ENCODE results near the gene SLC35B1. TPM values are rescaled to one million over a fixed set of nuclear protein-coding genes. Genes with fewer than 3 reads are reported as not detected.

Gene SLC35B1
- total RNA-seq = 10 to 100 TPM; 31.7 to 80.0 (median 56.9) TPM
- long read RNA-seq, transcript SLC35B1-220 (9 exons, 1,611 nt) = major isoform, 5 of 10 reads
- long read RNA-seq, partial matches to known transcripts = 0 of 10 reads
- long read RNA-seq, other reads (novel, unspliced or antisense) = 4 of 10 reads

DNA sequence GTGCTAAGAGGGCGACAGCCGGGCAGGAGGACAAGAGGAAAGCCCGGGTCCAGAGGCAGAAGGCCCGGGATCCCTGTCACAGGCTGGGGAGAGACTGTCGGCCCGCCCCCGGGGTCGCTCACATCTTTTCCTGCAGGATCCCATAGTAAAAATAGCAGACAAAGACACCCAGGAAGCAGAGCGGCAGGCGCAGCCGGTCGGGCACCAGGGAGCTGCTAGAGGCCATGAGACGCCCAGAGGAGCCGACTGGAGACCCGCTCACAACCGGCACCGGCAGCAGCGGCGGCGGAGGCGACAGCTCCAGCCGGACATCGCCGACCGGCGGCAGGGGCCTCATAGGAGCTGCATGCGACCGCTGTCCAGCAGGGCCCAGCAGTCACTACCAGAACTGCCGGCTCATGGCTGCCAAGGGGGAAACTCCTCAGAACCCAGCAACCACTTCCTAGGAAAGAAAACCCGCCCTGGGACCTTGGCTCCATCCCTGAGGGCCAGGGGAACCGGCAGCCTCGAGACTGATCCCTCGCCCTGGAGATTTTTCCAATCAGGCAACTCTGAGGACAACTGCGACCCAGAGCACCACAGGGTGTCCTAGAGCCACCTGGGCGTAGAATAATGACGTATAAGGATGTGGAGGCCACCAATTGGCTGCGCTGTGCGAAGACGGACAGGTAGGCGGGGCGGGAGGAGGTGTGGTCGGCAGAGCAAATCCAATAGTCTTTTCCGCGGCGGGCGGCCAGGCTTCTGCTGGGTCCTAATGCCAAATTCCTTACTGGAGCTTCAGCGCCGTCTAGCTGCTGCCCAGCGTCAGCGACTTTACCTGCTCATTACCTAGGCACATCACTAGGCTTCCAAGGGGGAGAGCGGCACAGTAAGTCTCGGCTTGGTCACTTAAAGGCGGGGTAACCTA lies at the start of gene SLC35B1:
Gene SLC35B1 (minus strand): TSS at position 357 of the 907 bp plus-strand sequence. CDS start 131 bp downstream, at position 226.
- peak within 1 kb of the TSS; percentile 92 to 99 (median 92) for H3K4me3 ChIP-seq
- intact Hi-C loops (cut with DNase I) = loop anchor here in 1 of 2 donors (5.0 kb wide), 1 partner anchor 69 kb away; no protein-coding TSS in a partner anchor
- peak; percentile 99 to 100 (median 99) for DNase-seq
- peak; percentile 94 to 97 (median 94) for ATAC-seq
- TF ChIP-seq CTCF (IDR thresholded peaks at IDR 0.05) (peak; percentile 61 to 76 (median 69)), POLR2A (IDR thresholded peaks at IDR 0.05) (peak; percentile 85)
- no peaks in the 10 kb centered on the region for H3K9me3 ChIP-seq
- WGBS (ENCODE audit: insufficient coverage, low coverage, low lambda C conversion rate, missing lambda C conversion rate) = 0% methylated on average over 16 of the region's 53 CpGs
- peaks cover 7 to 27% (median 14%) of the 10 kb centered on the region in 4 donors for H3K36me3 ChIP-seq
- H3K27ac ChIP-seq = peak within 1 kb of the TSS; percentile 97 to 100 (median 99)
- no peaks in the 10 kb centered on the region for H3K27me3 ChIP-seq
- H3K4me1 ChIP-seq = peaks cover 0 to 30% (median 3%) of the 10 kb centered on the region in 4 donors

- Histone ChIP-seq H3K36me3 (no peaks in the 10 kb centered on the region), H3K4me3 (no peak overlapping the region), H3K27me3 (no peaks in the 10 kb centered on the region), H3K27ac (no peak overlapping the region), H3K4me1 (peaks cover 0 to 3% (median 0%) of the 10 kb centered on the region in 4 donors), H3K9me3 (no peaks in the 10 kb centered on the region)
- intact Hi-C loops (cut with DNase I) = no loop called here
- TF ChIP-seq CTCF (IDR thresholded peaks at IDR 0.05) (no peak), POLR2A (IDR thresholded peaks at IDR 0.05) (no peak)
- DNase-seq (no peak), ATAC-seq (no peak)
- 76% methylated on average over 4 of the region's 6 CpGs for WGBS (ENCODE audit: insufficient coverage, low coverage, low lambda C conversion rate, missing lambda C conversion rate)
These were observed 49.5 kb upstream of the SLC35B1 start for GRCh38 chr17:49757151-49757777.

DNA sequence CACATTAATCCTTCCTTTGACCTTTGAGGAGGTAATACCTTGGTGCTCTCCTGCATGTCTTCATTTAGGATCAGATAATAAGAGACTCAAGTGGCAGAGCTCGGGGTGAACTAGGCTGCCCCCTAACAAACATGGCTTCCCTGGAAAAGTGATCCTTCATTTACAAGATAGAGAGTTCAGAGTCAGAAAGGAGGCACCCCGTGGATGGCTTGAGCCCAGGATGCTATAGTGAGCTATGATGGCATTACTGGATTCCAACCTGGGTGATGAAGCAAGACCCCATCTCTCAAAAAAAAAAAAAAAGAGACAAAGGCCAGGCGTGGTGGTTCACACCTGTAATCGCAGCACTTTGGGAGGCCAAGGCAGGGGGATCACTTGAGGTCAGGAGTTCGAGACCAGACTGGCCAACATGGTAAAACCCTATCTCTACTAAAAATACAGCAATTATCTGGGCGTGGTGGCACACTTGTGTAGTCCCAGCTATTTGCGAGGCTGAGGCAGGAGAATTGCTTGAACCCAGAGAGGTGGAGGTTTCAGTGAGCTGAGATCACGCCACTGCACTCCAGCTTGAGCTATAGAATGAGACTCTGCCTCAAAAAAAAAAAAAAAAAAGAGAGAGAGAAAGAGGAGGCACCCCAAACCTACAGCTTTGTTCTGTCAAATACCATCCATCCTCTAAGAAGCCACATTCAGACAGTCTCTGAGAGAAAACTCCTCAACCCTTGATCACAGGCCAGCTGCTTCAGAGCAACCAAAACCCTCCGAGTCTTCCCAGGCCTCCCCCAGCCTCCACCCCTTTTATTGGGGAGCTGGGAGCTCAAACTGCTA lies 48.8 kb upstream of the SLC35B1 start:
- Histone ChIP-seq H3K27me3 (no peaks in the 10 kb centered on the region), H3K27ac (no peak overlapping the region), H3K36me3 (no peaks in the 10 kb centered on the region), H3K9me3 (no peaks in the 10 kb centered on the region), H3K4me1 (peaks cover 0 to 3% (median 0%) of the 10 kb centered on the region in 4 donors), H3K4me3 (no peak overlapping the region)
- intact Hi-C loops (cut with DNase I) = no loop called here
- TF ChIP-seq CTCF (IDR thresholded peaks at IDR 0.05) (no peak), POLR2A (IDR thresholded peaks at IDR 0.05) (no peak)
- no peak for DNase-seq
- ATAC-seq = no peak
- WGBS (ENCODE audit: insufficient coverage, low coverage, low lambda C conversion rate, missing lambda C conversion rate) = 94% methylated on average over 9 of the region's 9 CpGs

GRCh38 chr17:49755663-49756283 lies 48.0 kb upstream of the SLC35B1 start:
- peaks cover 0 to 3% (median 0%) of the 10 kb centered on the region in 4 donors for H3K4me1 ChIP-seq
- no peak overlapping the region for H3K4me3 ChIP-seq
- TF ChIP-seq CTCF (IDR thresholded peaks at IDR 0.05) (no peak), POLR2A (IDR thresholded peaks at IDR 0.05) (no peak)
- H3K27me3 ChIP-seq = no peaks in the 10 kb centered on the region
- H3K36me3 ChIP-seq = no peaks in the 10 kb centered on the region
- intact Hi-C loops (cut with DNase I) = no loop called here
- H3K9me3 ChIP-seq = no peaks in the 10 kb centered on the region
- 81% methylated on average over 4 of the region's 4 CpGs for WGBS (ENCODE audit: insufficient coverage, low coverage, low lambda C conversion rate, missing lambda C conversion rate)
- H3K27ac ChIP-seq = no peak overlapping the region
- no peak for DNase-seq
- no peak for ATAC-seq

Data from right lobe of liver (tissue), 6 donors.